BE2C (cell line): ENCODE results near the gene ENKUR. TPM values are rescaled to one million over a fixed set of nuclear protein-coding genes. Genes with fewer than 3 reads are reported as not detected.
A peak's percentile ranks its signal among the peaks of the same experiment; 100 is the strongest.

Source experiments
- DNase-seq: peaks from one replicate; pipeline ENCODE4 v3.0.0-alpha.2; 2020
- H3K27me3 ChIP-seq: fragments of 250-450 bp; sonication (Bioruptor Pico); 2 replicates; pipeline ENCODE4 v1.5.1; 2020; ENCODE audit warnings: mild to moderate bottlenecking
- H3K36me3 ChIP-seq: fragments of 250-450 bp; sonication (Bioruptor Pico); 2 replicates; pipeline ENCODE4 v1.5.1; 2020; ENCODE audit warnings: mild to moderate bottlenecking
- H3K4me1 ChIP-seq: fragments of 250-450 bp; sonication (Bioruptor Pico); 2 replicates; pipeline ENCODE4 v1.5.1; 2020
- H3K4me3 ChIP-seq: 2 replicates; pipeline ENCODE4 v1.5.1; 2011; ENCODE audit warnings: low read depth, low read length
- H3K9me3 ChIP-seq: fragments of 250-450 bp; sonication (Bioruptor Pico); 2 replicates; pipeline ENCODE4 v1.5.1; 2020
- CTCF ChIP-seq: IDR thresholded peaks from 2 replicates; pipeline ENCODE4 v1.5.1; 2012; ENCODE audit warnings: mild to moderate bottlenecking, low read depth, low read length
- polyA plus RNA-seq: library from polyadenylated mRNA; unstranded; fragments of >200 nt; gene quantifications from one replicate; pipeline ENCODE4 v1.2.1, GENCODE V29; 2012; ENCODE audit warnings: low read depth, missing spikeins; ENCODE audit not compliant: insufficient read length, insufficient read depth

The ENKUR gene
- not detected for polyA plus RNA-seq

- peak; percentile 91 for DNase-seq
- Histone ChIP-seq H3K4me1 (no peaks in the 10 kb centered on the region), H3K36me3 (no peaks in the 10 kb centered on the region), H3K9me3 (no peaks in the 10 kb centered on the region), H3K4me3 (peak within 1 kb of the TSS; percentile 76), H3K27me3 (no peaks in the 10 kb centered on the region)
- no peak for TF ChIP-seq CTCF
Observed at GRCh38 chr10:25015828-25016375, at the start of gene ENKUR. TSS of gene ENKUR (minus strand) at chr10:25016158. CDS start at chr10:25015936, 222 bp downstream.

GRCh38 chr10:25064401-25064800 is 48.4 kb upstream of the ENKUR start:
- no peak for DNase-seq
- no peaks in the 10 kb centered on the region for H3K36me3 ChIP-seq
- TF ChIP-seq CTCF = no peak
- H3K27me3 ChIP-seq = no peaks in the 10 kb centered on the region
- H3K4me3 ChIP-seq = no peak overlapping the region
- no peaks in the 10 kb centered on the region for H3K9me3 ChIP-seq
- no peaks in the 10 kb centered on the region for H3K4me1 ChIP-seq

GRCh38 chr10:25063644-25064043 is 47.7 kb upstream of the ENKUR start:
- no peak overlapping the region for H3K4me3 ChIP-seq
- DNase-seq = no peak
- no peak for TF ChIP-seq CTCF
- H3K36me3 ChIP-seq = no peaks in the 10 kb centered on the region
- no peaks in the 10 kb centered on the region for H3K9me3 ChIP-seq
- H3K27me3 ChIP-seq = no peaks in the 10 kb centered on the region
- no peaks in the 10 kb centered on the region for H3K4me1 ChIP-seq

GRCh38 chr10:25063157-25063556 is 47.2 kb upstream of the ENKUR start:
- TF ChIP-seq CTCF = no peak
- DNase-seq = no peak
- H3K4me3 ChIP-seq = no peak overlapping the region

GRCh38 chr10:25061711-25062449 is 45.9 kb upstream of the ENKUR start:
- Histone ChIP-seq H3K27me3 (no peaks in the 10 kb centered on the region), H3K4me3 (no peak overlapping the region), H3K9me3 (no peaks in the 10 kb centered on the region), H3K4me1 (no peaks in the 10 kb centered on the region), H3K36me3 (no peaks in the 10 kb centered on the region)
- no peak for TF ChIP-seq CTCF
- DNase-seq = no peak

More at GRCh38 chr10:25063157-25063556, 47.2 kb upstream of the ENKUR start:
- Histone ChIP-seq H3K36me3 (no peaks in the 10 kb centered on the region), H3K27me3 (no peaks in the 10 kb centered on the region), H3K4me1 (no peaks in the 10 kb centered on the region), H3K9me3 (no peaks in the 10 kb centered on the region)

GRCh38 chr10:25061125-25061524 is 45.2 kb upstream of the ENKUR start:
- no peak for TF ChIP-seq CTCF
- Histone ChIP-seq H3K4me1 (no peaks in the 10 kb centered on the region), H3K27me3 (no peaks in the 10 kb centered on the region), H3K4me3 (no peak overlapping the region), H3K9me3 (no peaks in the 10 kb centered on the region), H3K36me3 (no peaks in the 10 kb centered on the region)
- DNase-seq = no peak
